HL-60 (cell line): ENCODE data around the gene DPF3.

ENCODE experiments used
- CTCF ChIP-seq: IDR thresholded peaks from one replicate; pipeline ENCODE4 v1.5.1; 2011; ENCODE audit warnings: low read length, control low read depth, inconsistent platforms; ENCODE audit not compliant: insufficient read depth
- GABPA ChIP-seq: IDR thresholded peaks from 2 replicates; pipeline ENCODE4 v1.6.1; 2012; ENCODE audit warnings: low read depth
- POLR2AphosphoS5 ChIP-seq: IDR thresholded peaks from 2 replicates; pipeline ENCODE4 v1.6.1; 2012; ENCODE audit warnings: low read depth
- REST ChIP-seq: IDR thresholded peaks from 2 replicates; pipeline ENCODE4 v1.6.1; 2012; ENCODE audit warnings: low read depth; ENCODE audit not compliant: insufficient replicate concordance

GRCh38 chr14:72646861-72647528 is 246.9 kb downstream of the DPF3 start:
- no peak for TF ChIP-seq POLR2AphosphoS5
- TF ChIP-seq CTCF, result no peak
- TF ChIP-seq REST, result no peak
- TF ChIP-seq GABPA, result no peak
